Neural crest cell (in vitro differentiated cells): ENCODE data around the gene CISTR. TPM values are rescaled to one million over a fixed set of nuclear protein-coding genes. Genes with fewer than 3 reads are reported as not detected.

Experiments used
- DNase-seq: peaks from one replicate; pipeline ENCODE4 v3.0.0; 2021; ENCODE audit warnings: low read depth, mixed read lengths, low spot score
- H3K27ac Mint-ChIP-seq: one replicate; pipeline ENCODE4 v1.8.0; 2021; ENCODE audit warnings: mild to moderate bottlenecking, mixed read lengths; ENCODE audit not compliant: unreplicated experiment
- H3K27me3 Mint-ChIP-seq: 2 replicates; pipeline ENCODE4 v1.8.0; 2021; ENCODE audit warnings: low read depth, mild to moderate bottlenecking, mixed read lengths
- H3K36me3 Mint-ChIP-seq: 2 replicates; pipeline ENCODE4 v1.8.0; 2021; ENCODE audit warnings: low read depth, mild to moderate bottlenecking, mixed read lengths
- H3K4me1 Mint-ChIP-seq: 2 replicates; pipeline ENCODE4 v1.8.0; 2021; ENCODE audit warnings: mixed read lengths
- H3K4me3 Mint-ChIP-seq: one replicate; pipeline ENCODE4 v1.8.0; 2021; ENCODE audit warnings: mild to moderate bottlenecking, mixed read lengths
- H3K9me3 Mint-ChIP-seq: 2 replicates; pipeline ENCODE4 v1.8.0; 2021; ENCODE audit warnings: mixed read lengths
- CTCF ChIP-seq: fragments of 200-600 bp; sonication (generic); conservative IDR thresholded peaks from 2 replicates; pipeline ENCODE4 v1.5.0; 2021; ENCODE audit warnings: antibody characterized with exemption, mild to moderate bottlenecking
- total RNA-seq: library from RNA; stranded (reverse); gene quantifications from 2 replicates; pipeline ENCODE4 v1.2.1, GENCODE V29; 2021

The CISTR gene
- total RNA-seq, 1 donor from 2014 or later, result 0.61 TPM

GRCh38 chr12:53700567-53700966 lies 51.2 kb downstream of the CISTR start:
- H3K9me3 Mint-ChIP-seq, result peaks cover 2% of the 10 kb centered on the region
- no peak for TF ChIP-seq CTCF
- no peak overlapping the region for H3K27ac Mint-ChIP-seq
- H3K4me3 Mint-ChIP-seq, result no peak overlapping the region
- peaks cover 99% of the 10 kb centered on the region for H3K27me3 Mint-ChIP-seq
- H3K4me1 Mint-ChIP-seq, result peaks cover 11% of the 10 kb centered on the region
- DNase-seq, result no peak
- H3K36me3 Mint-ChIP-seq, result no peaks in the 10 kb centered on the region

GRCh38 chr12:53699678-53700025 lies 52.1 kb downstream of the CISTR start:
- H3K36me3 Mint-ChIP-seq, result no peaks in the 10 kb centered on the region
- H3K4me1 Mint-ChIP-seq, result peaks cover 18% of the 10 kb centered on the region
- TF ChIP-seq CTCF, result no peak
- no peak overlapping the region for H3K27ac Mint-ChIP-seq
- peaks cover 98% of the 10 kb centered on the region for H3K27me3 Mint-ChIP-seq
- H3K4me3 Mint-ChIP-seq, result no peak overlapping the region
- DNase-seq, result no peak
- peaks cover 2% of the 10 kb centered on the region for H3K9me3 Mint-ChIP-seq

- H3K4me1 Mint-ChIP-seq, result peaks cover 23% of the 10 kb centered on the region
- no peak for DNase-seq
- no peak overlapping the region for H3K27ac Mint-ChIP-seq
- peaks cover 98% of the 10 kb centered on the region for H3K27me3 Mint-ChIP-seq
- no peak overlapping the region for H3K4me3 Mint-ChIP-seq
- TF ChIP-seq CTCF, result no peak
- H3K36me3 Mint-ChIP-seq, result no peaks in the 10 kb centered on the region
- peaks cover 2% of the 10 kb centered on the region for H3K9me3 Mint-ChIP-seq
Observed at GRCh38 chr12:53698948-53699677, 52.7 kb downstream of the CISTR start.

GRCh38 chr12:53696655-53697331 lies 55.0 kb downstream of the CISTR start:
- Mint-ChIP-seq H3K27me3 (peaks cover 89% of the 10 kb centered on the region), H3K36me3 (no peaks in the 10 kb centered on the region), H3K4me3 (peak overlapping the region; percentile 50), H3K4me1 (peaks cover 23% of the 10 kb centered on the region), H3K27ac (no peak overlapping the region), H3K9me3 (peaks cover 2% of the 10 kb centered on the region)
- DNase-seq, result no peak
- no peak for TF ChIP-seq CTCF

Other genes with a start within 250 kb of the CISTR start
- 0.73 TPM in 1 of 2 replicates, not detected in the other for gene NPFF, start 244.5 kb downstream of the CISTR start, total RNA-seq
- gene ATF7, start 125.6 kb downstream of the CISTR start, total RNA-seq, result 32.5 and 37.4 TPM in 2 replicates
- 596 and 603 TPM in 2 replicates for gene ATP5MC2, start 75.9 kb downstream of the CISTR start, total RNA-seq
- gene CALCOCO1, start 24.5 kb downstream of the CISTR start, total RNA-seq, result 32.0 and 34.0 TPM in 2 replicates
- gene HOXC13, start 186.9 kb upstream of the CISTR start, total RNA-seq, result not detected in 2 replicates
- not detected in 2 replicates for gene HOXC12, start 202.9 kb upstream of the CISTR start, total RNA-seq
- not detected in 2 replicates for gene HOXC11, start 221.1 kb upstream of the CISTR start, total RNA-seq
- gene HOTAIR, start 223.0 kb upstream of the CISTR start, total RNA-seq, result not detected in 2 replicates
- 1.8 TPM in 2 replicates for gene HOXC10, start 233.2 kb upstream of the CISTR start, total RNA-seq
- gene HOXC9, start 248.2 kb upstream of the CISTR start, total RNA-seq, result 5.6 and 6.3 TPM in 2 replicates